Mucosa of gallbladder (tissue), 1 donor: ENCODE measurements around the gene FRMD4B. TPM values are rescaled to one million over a fixed set of nuclear protein-coding genes. Genes with fewer than 3 reads are reported as not detected.

Experiments used
- DNase-seq: peaks from one replicate; pipeline ENCODE4 v3.0.0-alpha.2; 2020; ENCODE audit warnings: low spot score
- total RNA-seq: library from RNA; stranded (reverse); gene quantifications from one replicate; pipeline ENCODE4 v1.2.1, GENCODE V29; 2021
- donor health status: DM: no; HTN: no; CAD: no.

Gene FRMD4B
- total RNA-seq, 1 donor from 2014 or later: 34.1 TPM

GRCh38 chr3:69174871-69175737 is 210.8 kb downstream of the FRMD4B start:
- no peak for DNase-seq

- no peak for DNase-seq
These were observed 211.4 kb downstream of the FRMD4B start for GRCh38 chr3:69174445-69174844.

GRCh38 chr3:69172058-69172457 is 213.8 kb downstream of the FRMD4B start:
- DNase-seq: no peak

- no peak for DNase-seq
These were observed 219.4 kb downstream of the FRMD4B start for GRCh38 chr3:69166446-69166845.

DNA sequence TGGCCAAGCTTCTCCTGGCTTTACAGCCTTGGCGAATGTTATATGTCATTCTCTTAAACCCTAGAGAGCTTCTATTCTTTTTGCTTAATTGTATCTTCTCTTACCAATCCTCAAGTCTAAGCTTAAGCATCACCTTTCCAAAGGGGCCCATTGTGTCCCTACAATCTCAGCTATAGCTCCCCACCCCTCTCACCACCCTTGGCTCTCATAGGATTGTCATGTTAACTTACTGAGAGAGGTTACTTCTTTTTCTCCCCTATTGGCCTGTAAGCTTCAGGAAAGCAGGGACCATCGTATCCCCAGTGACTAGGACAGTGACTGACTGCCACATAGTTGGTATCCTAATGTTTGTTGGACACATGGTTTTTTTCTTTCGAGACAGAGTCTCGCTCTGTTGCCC is 220.1 kb downstream of the FRMD4B start:
- no peak for DNase-seq

DNA sequence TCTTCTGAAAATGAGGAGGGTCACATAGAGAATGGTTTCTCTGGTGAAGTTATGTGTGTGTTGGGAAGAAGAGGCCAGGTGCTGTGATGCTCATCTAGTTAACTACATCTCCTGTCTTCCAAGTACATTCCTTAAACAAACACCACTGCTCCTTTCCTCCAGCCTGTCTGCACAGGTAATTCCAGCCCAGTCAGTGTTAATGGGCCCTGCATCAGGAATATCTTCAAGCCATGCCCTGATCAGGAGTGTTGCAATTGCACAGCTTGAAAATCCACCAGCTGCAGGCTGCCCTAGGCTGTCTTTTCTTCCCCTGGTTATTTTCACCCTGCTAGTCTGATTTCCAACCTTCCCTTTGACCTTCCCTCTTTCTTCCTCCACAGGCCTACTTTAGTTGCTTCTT is 221.6 kb downstream of the FRMD4B start:
- DNase-seq: no peak

DNA sequence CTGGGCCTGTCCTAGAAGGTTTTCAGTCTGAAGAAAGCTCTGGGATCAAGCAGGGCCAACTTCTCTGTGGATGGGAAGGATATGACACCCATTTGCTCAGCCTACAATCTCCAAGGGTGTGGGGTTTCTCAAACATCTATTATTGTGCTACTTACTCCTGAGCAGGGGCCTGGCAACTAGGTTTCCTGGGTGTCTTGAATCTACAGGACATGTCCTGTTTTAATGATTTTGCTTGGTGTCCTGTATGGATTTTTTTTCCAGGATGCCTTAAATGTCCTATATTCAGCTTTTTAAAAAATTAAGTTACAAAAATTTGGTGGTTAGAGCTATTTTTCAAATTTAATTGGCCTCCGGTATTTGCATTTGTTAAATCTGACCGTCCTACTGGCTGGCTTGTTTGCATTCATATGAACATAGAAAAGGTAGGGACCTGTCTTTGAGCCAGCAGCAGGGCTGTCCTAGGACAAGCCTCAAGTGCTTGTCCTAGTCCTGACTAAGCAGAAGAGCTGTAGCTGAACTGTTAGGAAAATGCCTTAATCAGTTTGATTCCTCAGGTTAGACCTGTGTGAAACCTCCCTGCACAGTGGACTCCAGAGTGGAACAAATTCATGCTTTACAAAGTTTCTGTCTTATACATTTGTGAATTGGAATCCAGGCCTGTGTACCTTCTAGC is 223.4 kb downstream of the FRMD4B start:
- DNase-seq: no peak

DNA sequence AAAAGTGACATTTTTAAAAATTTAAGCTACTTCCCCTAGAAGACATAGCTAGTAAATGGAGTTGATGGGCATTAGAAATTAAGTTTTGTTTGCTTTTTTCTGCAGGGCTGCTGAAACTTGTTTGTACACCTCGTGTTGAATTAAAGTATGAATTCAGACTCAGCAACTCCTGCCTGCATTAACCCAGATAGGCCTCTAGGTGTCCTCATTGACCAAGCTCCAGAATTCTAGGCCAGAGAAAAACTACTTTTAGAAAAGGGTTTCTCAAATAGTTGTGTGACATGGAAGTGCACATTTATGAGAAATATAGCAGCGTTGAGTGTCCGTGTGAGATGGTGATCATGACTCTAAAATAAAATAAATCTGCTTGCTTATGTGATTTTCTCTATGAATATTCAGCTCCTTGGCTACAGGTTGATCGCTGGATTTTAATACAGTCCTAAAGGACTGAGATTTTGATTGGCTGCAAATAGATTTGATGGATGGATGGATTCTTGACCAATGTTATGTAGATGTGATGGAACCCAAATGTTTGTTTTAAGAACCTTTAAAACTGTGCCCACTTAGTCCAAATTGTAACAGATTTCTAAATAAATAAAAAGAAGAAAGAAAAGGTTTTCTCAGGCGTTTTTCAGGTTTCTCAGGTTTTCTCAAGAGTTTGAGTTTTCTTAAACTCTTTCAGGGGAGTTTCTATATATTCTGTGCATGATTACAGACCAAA is 224.1 kb downstream of the FRMD4B start:
- peak; percentile 35 for DNase-seq

DNA sequence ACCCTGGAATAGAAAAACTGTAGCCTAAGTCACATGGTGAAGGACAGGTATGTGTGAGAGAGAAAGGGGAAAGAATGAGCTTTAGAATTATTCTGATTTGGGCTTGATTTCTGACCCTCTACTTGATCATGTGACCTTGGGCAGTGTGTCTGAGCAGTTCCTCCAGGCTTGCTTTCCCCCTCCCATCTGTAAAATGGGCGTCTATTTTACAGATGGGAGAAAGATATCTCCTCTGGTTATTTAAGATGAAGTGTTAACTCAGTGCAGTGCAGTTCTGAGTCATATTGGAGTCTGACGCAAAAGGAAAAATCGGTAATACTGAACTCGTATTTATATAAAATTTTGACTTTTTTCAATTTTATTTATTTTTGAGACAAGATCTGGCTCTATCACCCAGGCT is 225.4 kb downstream of the FRMD4B start:
- no peak for DNase-seq

GRCh38 chr3:69160107-69160506 is 225.8 kb downstream of the FRMD4B start:
- no peak for DNase-seq

GRCh38 chr3:69149586-69149985 is 236.3 kb downstream of the FRMD4B start:
- DNase-seq: no peak

DNA sequence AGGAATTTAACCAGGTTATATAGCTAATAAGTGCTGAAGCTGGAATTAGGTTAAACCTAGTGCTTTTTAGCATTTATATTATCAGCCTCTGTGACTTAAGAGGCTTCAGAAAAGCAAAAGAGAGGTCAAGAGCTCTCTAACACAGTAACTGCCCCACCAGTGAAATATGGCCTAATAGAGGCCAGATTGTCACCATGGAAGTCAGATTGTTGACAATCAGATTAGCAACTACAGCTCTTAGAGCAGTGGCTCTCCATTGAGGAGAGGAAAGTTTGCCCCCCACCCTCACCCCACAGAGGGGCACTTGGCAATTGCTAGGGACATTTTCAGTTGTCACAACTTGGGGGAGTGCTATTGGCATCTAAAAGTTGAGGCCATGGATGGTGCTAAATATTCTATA is 240.2 kb downstream of the FRMD4B start:
- DNase-seq: no peak

DNA sequence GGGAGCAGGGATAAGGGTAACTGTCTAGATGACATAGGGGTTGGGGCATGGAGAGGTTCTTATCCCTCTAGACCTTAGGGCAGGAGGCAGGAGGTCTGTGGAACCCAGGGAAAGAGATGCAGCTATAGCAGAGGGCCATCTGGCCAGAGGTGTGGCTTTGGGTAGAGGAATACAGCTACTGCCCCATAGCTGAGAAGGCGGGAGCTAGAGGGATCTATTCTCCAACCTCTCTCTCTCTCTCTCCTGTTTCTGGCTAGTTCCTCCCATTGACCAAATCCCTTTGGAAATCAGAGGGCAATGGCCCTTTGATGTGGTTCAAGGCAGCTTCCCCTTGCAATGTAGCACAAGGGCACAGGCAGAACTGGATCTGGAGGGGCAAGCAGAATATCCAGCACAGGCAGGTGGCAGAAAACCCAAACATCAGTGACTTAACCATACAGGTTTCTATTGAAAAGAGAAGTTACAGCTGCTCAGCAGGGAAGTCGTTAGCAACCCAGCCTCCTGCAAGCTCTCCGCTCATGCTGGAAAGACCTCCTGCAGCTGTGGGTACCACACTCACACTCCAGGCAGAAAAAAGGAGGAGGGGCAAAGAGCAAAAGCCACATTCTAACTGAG is 241.2 kb downstream of the FRMD4B start:
- DNase-seq: no peak

- no peak for DNase-seq
These were observed 242.3 kb downstream of the FRMD4B start for GRCh38 chr3:69143612-69144011.

DNA sequence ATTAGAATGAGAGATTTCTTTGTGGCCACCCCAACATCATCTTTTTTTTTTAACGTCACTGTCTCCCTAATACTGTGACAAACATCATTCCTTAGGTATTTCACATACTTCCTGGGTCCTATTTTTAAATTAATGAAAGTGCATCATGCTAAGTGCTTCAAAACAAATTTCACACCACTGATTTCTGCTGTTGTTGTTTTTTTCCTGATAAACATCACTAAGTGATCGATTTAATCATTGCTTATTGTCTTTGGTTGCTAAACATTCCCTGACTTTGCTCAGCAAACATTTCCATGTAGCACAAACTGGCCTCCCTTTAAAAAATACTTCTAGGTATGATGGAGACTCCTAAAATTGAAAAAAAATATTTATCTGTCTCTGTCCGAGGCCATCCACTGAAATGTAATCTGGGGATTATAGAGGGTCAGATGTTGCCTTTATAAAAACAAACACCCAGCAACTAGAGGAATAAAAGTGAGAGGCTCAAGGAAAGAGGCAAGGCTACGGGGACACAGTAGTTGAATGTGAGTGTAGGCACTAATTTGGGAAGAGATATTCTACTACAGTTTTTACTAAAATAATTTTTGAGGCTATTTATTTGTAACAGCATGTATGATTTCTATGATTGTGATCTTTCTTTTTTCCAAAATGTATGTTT is 243.0 kb downstream of the FRMD4B start:
- no peak for DNase-seq

GRCh38 chr3:69142090-69142489 is 243.8 kb downstream of the FRMD4B start:
- no peak for DNase-seq

GRCh38 chr3:69141313-69141712 is 244.6 kb downstream of the FRMD4B start:
- DNase-seq: no peak

- DNase-seq: no peak
These were observed 248.5 kb downstream of the FRMD4B start for GRCh38 chr3:69137412-69137811.

DNA sequence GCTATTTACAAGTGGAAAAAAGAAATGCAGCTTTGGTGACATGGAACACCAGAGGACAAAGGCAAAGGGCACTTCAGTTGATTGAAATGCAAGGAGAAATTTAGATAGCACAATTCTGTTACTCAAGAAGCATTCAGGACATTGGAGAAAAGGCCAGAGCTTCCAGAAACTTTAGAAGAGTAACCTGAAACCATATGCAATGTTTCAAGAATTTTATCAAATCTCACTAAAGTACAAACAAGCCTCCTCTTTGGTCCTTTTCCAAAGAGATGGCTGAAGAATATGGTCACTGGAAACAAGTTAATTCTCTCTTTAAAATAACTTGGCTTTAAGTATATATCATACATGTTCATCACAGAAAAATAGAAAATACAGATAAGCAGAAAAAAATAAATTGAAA is 248.9 kb downstream of the FRMD4B start:
- no peak for DNase-seq

GRCh38 chr3:69130689-69131088 is 255.2 kb downstream of the FRMD4B start:
- DNase-seq: no peak

- DNase-seq: no peak
These were observed 256.4 kb downstream of the FRMD4B start for GRCh38 chr3:69129531-69129930.

GRCh38 chr3:69128509-69128908 is 257.4 kb downstream of the FRMD4B start:
- DNase-seq: no peak
